K562 (cell line): ENCODE data around the gene SH3BP5.

ENCODE experiments used
- BRCA1 ChIP-seq, 2 experiments: fragments of 450-650 bp in 1 of 2; sonication (generic) in 1 of 2; formaldehyde crosslinking in 1 of 2; IDR thresholded peaks; 2 replicates each; pipeline versions ENCODE4 v1.5.0 to v1.6.1; 2017 to 2020; ENCODE audit warnings: mild to moderate bottlenecking in 1 of 2, missing genetic modification reagents in 1 of 2
- KLF16 ChIP-seq: IDR thresholded peaks from 2 replicates; pipeline ENCODE4 v1.6.1; 2016; ENCODE audit warnings: antibody characterized with exemption
- NR2F6 ChIP-seq: fragments of 450-650 bp; formaldehyde crosslinking; IDR thresholded peaks from 2 replicates; pipeline ENCODE4 v1.4.0; 2020; ENCODE audit warnings: mild to moderate bottlenecking
- PML ChIP-seq: IDR thresholded peaks from 2 replicates; pipeline ENCODE4 v1.6.1; 2012; ENCODE audit warnings: low read length, inconsistent platforms
- SRSF1 ChIP-seq: fragments of 200-400 bp; formaldehyde crosslinking; IDR thresholded peaks from 2 replicates; pipeline ENCODE4 v1.6.1; 2017; ENCODE audit warnings: mild to moderate bottlenecking, low read depth, low read length, moderate library complexity

GRCh38 chr3:15271030-15271429 lies 61.4 kb downstream of the SH3BP5 start:
- no peak for TF ChIP-seq BRCA1 (IDR thresholded peaks at IDR 0.05)
- no peak for TF ChIP-seq BRCA1 (CRISPR knock-in tag; IDR thresholded peaks at IDR 0.05)
- no peak for TF ChIP-seq PML
- TF ChIP-seq SRSF1, result no peak
- TF ChIP-seq NR2F6 (CRISPR knock-in tag), result no peak
- TF ChIP-seq KLF16, result no peak
